ENCODE results near the gene PCDHB6.
"Not testable (repeated sequence)": the region's sequence is repeated elsewhere in the genome, so short reads cannot be mapped to it uniquely, and the experiment has no call there.

The PCDHB6 gene

GRCh38 chr5:141180313-141180712 is 30.5 kb downstream of the PCDHB6 start:
- no peak for DNase-seq (ENCODE audit: extremely low read depth, low read depth)
- H3K4me3 ChIP-seq (replicated peaks; ENCODE audit: low read depth, low read length) = no peak overlapping the region
- TF ChIP-seq CTCF (IDR thresholded peaks at IDR 0.05; ENCODE audit: low read depth, low read length, missing control alignments) = no peak

GRCh38 chr5:141182248-141182647 is 32.4 kb downstream of the PCDHB6 start, which contains the start of gene PCDHB16:
Gene PCDHB16, plus strand, starts transcription at chr5:141182387. Its CDS starts 173 bp downstream, at chr5:141182560.
- TF ChIP-seq CTCF (IDR thresholded peaks at IDR 0.05; ENCODE audit: low read depth, low read length, missing control alignments) = peak; percentile 17
- DNase-seq (ENCODE audit: extremely low read depth, low read depth) = no peak
- no peak within 1 kb of the TSS for H3K4me3 ChIP-seq (replicated peaks; ENCODE audit: low read depth, low read length)

- DNase-seq (ENCODE audit: extremely low read depth, low read depth); H3K4me3 ChIP-seq (replicated peaks; ENCODE audit: low read depth, low read length): not testable (repeated sequence)
Measured at GRCh38 chr5:141184117-141184855, 34.4 kb downstream of the PCDHB6 start.

GRCh38 chr5:141186897-141187512 is 37.1 kb downstream of the PCDHB6 start, which contains the start of gene PCDHB9:
Gene PCDHB9, plus strand, starts transcription at chr5:141187161. Its CDS starts 158 bp downstream, at chr5:141187319.
- DNase-seq (ENCODE audit: extremely low read depth, low read depth) = no peak
- H3K4me3 ChIP-seq (replicated peaks; ENCODE audit: low read depth, low read length) = no peak within 1 kb of the TSS
- peak; percentile 54 for TF ChIP-seq CTCF (IDR thresholded peaks at IDR 0.05; ENCODE audit: low read depth, low read length, missing control alignments)

GRCh38 chr5:141188682-141189081 is 38.8 kb downstream of the PCDHB6 start:
- DNase-seq (ENCODE audit: extremely low read depth, low read depth); H3K4me3 ChIP-seq (replicated peaks; ENCODE audit: low read depth, low read length): not testable (repeated sequence)

- not testable (repeated sequence) for DNase-seq (ENCODE audit: extremely low read depth, low read depth); H3K4me3 ChIP-seq (replicated peaks; ENCODE audit: low read depth, low read length)
Measured at GRCh38 chr5:141189131-141189530, 39.3 kb downstream of the PCDHB6 start.

GRCh38 chr5:141192110-141192725 is 42.4 kb downstream of the PCDHB6 start, which contains the start of gene PCDHB10:
Gene PCDHB10, plus strand, starts transcription at chr5:141192353. Its CDS starts 200 bp downstream, at chr5:141192553.
- H3K4me3 ChIP-seq (replicated peaks; ENCODE audit: low read depth, low read length) = no peak within 1 kb of the TSS
- TF ChIP-seq CTCF (IDR thresholded peaks at IDR 0.05; ENCODE audit: low read depth, low read length, missing control alignments) = peak; percentile 48
- DNase-seq (ENCODE audit: extremely low read depth, low read depth) = no peak

- H3K4me3 ChIP-seq (replicated peaks; ENCODE audit: low read depth, low read length); DNase-seq (ENCODE audit: extremely low read depth, low read depth): not testable (repeated sequence)
Measured at GRCh38 chr5:141194332-141194731, 44.5 kb downstream of the PCDHB6 start.

Measured in HFF-Myc (cell line).